HG02798 (cell line): ENCODE results near the gene HMG20B.
"Not testable (repeated sequence)": the region's sequence is repeated elsewhere in the genome, so short reads cannot be mapped to it uniquely, and the experiment has no call there.

ENCODE experiments used
- ATAC-seq: cut with Tn5 transposase; IDR thresholded peaks from one replicate; pipeline ENCODE4 v1.9.1; 2021; ENCODE audit warnings: mild to moderate bottlenecking; ENCODE audit not compliant: unreplicated experiment, poor library complexity

HMG20B gene

GRCh38 chr19:3577723-3578344 is 5.1 kb downstream of the HMG20B start:
- no peak for ATAC-seq

- no peak for ATAC-seq
Measured at GRCh38 chr19:3578390-3578789, 5.6 kb downstream of the HMG20B start.

DNA sequence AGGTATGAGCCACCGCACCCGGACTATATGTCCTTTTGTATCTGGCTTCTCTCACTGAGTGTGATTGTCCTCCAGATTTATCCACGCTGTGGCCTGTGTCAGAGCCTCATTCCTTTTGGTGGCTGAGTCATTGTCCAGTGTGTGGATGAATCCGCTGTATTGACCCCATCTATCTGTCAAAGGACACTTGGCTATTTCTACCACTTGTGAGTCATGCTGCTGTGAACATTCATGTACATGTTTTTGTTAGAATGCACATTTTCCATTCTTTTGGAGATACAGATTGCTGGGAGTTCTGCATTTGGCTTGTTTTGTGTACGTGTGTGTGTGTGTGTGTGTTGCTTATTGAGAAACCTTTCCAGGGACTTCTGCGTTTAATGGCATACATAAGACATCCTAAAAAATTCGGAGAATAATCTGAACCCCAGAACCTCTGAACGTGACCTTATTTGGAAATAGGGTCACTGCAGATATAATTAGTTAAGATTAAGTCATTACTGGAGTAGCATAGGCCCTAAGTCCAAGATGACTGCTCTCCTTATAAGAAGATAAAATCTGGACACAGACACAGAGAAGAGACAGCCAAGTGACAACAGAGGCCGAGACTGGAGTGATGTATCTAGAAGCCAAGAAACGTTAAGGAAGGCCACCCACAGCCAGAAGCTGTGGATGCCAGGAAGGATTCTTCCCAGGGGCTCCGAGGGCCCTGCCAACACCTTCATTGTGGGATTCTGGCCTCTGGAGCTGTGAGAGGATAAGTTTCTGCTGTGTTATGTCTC is 7.6 kb downstream of the HMG20B start:
- no peak for ATAC-seq

DNA sequence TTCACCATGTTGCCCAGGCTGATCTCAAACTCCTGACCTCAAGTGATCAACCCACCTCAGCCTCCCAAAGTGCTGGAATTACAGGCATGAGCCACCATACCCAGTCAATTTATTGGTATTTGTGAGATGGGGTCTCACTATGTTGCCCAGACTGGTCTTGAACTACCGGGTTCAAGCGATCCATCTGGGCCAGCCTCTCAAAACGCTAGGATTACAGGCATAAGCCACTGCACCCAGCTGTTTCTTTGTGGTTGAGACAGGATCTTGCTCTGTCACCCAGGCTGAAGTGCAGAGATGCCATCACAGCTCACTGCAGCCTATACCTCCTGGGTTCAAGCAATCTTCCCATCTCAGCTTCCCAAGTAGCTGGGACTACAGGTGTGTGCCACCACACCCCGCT is 9.0 kb downstream of the HMG20B start:
- ATAC-seq, result not testable (repeated sequence)

DNA sequence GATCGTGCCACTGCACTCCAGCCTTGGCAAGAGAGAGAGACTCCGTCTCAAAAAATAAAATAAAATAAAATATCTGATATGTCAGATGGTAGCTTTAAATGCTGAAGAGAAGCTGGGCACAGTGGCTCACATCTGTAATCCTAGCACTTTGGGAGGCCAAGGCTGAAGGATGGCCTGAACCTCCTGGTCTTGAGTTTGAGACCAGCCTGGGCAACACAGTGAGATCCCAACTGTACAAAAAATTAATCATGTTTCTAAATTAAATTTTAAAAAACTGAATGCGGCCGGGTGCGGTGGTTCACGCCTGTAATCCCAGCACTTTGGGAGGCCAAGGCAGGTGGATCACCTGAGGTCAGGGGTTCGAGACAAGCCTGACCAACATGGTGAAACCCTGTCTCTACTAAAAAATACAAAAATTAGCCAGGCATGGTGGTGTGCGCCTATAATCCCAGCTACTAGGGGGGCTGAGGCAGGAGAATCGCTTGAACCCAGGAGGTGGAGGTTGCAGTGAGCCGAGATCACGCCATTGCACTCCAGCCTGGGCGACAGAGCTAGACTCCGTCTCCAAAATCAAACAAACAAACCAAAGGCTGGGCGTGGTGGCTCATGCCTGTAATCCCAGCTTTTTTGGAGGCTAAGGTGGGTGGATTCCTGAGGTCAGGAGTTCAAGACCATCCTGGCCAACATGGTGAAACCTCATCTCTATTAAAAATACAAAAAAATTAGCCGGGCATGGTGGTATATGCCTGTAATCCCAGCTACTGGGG is 11.5 kb downstream of the HMG20B start:
- ATAC-seq, result not testable (repeated sequence)

DNA sequence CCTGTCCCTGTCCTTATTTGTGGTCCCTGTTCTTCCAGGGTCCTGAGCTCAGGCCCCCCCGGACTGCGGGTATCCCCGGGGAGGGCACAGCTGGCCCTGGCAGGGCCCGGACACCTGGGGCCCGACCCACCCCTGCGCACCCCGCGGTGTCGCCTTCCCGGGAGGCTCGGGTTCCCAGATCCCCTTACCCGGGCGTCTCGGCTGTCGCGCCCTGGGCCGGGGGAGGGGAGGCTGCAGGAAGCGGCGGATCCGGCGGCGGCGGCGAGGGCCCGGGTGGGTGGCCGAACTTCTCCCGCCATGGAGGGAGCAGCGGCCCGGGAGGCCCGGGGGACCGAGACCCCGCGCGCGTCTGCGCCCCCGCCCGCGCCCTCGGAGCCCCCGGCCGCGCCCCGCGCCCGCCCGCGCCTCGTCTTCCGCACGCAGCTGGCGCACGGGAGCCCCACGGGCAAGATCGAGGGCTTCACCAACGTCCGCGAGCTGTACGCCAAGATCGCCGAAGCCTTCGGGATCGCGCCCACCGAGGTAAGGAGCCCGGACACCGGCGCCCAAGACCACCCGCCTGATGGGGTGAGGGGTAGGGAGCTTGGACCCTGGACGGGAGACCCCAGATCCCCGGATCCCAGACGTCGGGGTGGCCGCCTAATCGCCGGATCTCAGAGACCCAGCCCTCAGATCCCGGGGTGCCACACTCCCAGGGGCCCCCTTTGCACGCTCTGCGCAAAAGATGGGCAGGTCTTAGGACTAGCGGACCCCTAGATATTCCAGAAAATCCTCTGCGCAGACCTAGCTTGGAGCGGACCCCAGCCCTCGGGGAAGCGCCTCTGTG is 12.8 kb downstream of the HMG20B start, which contains the start of gene GIPC3:
TSS of gene GIPC3 (plus strand) at position 178 of the 826 bp plus-strand sequence. CDS start at position 298, 120 bp downstream.
- no peak for ATAC-seq

- ATAC-seq, result no peak
Measured at GRCh38 chr19:3586127-3586626, 13.4 kb downstream of the HMG20B start.

DNA sequence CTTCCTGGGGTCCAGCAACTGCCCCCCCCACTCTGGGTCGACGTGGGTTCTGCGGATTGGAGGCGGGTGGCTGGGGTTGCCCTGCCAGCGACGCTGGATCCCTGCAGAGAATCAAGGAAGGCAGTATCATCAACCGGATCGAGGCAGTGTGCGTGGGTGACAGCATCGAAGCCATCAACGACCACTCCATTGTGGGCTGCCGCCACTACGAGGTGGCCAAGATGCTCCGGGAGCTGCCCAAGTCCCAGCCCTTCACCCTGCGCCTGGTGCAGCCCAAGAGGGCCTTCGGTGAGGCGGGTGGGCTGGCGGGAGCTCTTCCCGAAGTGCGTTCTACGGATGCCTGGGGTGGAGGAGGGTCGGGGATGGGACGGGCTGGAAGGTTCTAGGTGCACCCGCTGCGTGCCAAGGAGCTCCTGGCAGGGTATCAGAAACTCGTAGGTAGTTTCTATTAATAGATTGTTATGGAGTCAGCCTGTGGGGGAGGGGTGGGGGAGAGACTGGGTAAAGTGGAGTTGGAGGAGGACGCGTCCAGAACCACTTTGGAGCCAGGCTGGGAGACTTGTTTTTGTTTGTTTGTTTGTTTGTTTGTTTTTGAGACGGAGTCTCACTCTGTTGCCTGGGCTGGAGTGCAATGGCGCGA is 14.1 kb downstream of the HMG20B start:
- ATAC-seq, result no peak

- no peak for ATAC-seq
Measured at GRCh38 chr19:3589439-3589838, 16.7 kb downstream of the HMG20B start.

DNA sequence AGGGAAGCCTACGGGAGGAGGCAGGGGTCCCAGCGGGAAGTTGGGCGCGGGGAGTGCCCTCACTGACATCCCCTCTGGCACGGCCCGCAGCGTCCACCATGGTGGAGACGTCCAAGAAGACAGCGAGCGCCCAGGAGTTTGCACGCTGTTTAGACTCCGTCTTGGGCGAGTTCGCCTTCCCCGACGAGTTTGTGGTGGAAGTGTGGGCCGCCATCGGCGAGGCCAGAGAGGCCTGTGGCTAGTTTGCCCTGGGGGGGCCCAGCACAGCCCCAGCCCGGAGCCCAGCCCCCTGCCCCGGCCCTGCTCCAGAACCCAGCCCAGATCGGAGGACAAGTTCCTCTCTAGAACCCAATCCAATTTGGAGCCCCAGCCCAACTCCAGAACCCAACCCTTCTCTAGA is 17.2 kb downstream of the HMG20B start:
- ATAC-seq, result no peak

GRCh38 chr19:3590991-3591659 is 18.4 kb downstream of the HMG20B start:
- ATAC-seq, result no peak

DNA sequence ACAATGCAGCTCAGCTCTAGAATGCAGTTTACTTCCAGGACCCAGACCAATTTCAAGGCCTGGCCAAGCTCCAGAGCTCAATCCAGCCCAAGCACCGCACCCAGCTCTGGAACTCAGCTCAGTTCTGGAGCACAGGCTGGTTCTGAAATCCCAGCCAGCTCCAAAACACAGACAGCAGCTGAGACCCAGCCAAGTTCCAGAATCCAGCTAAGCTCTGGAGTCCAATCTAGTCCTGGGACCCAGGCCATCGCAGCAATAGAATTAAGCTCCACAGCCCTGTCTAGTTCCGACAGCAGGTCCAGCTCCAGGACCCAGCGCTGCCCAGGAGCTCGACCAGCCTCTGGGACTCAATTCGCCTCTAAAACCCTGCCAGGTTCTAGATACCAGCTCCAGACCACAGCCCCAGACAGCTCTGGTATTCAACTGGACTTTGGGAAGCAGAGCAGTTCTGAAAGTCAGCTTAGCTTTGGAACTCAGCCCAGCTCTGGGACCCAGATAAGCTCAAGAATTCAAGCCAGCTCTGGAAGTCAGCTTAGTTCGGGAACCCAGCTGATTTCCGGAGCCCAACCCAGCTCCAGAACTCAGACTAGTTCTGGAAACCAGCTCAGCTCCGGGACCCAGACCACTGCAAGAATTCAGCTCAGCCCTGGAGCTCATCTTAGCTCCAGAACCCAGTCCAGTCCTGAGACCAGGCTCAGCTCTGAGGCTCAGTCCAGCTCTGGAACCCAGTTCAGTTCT is 19.3 kb downstream of the HMG20B start:
- no peak for ATAC-seq

GRCh38 chr19:3593156-3593555 is 20.4 kb downstream of the HMG20B start:
- no peak for ATAC-seq

- ATAC-seq, result no peak
Measured at GRCh38 chr19:3595521-3596061, 22.8 kb downstream of the HMG20B start.

DNA sequence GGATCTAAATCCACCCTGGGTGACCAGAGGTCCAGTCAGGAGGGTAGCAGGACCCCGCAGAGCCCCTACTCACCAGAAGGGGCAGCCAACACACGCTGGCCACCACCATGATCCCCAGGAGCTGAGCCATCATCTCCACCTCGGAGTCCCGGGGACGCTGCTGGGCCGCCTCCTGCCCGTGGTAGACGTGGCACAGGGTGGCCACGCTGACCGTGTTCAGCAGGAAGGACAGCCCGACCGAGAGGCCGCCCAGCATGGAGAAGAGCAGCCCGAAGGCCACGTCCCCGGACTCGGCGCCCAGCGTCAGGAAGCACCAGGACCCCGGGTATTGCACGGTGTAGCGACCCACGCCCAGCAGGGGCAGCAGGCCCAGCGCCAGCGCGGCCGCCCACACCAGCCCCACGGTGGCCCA is 27.0 kb downstream of the HMG20B start:
- no peak for ATAC-seq

DNA sequence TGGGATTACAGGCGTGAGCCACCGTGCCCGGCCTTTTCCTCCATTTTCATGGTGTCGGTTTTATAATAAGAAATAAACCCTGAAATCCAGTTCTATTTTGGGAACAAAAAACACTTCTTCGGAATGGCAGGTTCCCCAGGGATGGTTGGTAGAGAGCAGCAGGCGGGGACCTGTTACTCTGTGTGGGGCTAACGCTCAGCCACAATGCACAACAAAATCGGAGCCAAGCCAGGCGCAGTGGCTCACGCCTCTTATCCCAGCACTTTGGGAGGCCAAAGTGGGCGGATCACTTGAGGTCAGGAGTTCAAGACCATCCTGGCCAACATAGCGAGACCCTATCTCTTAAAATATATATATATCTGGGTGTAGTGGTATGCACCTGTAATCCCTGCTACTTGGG is 28.3 kb downstream of the HMG20B start:
- no peak for ATAC-seq

- ATAC-seq, result no peak
Measured at GRCh38 chr19:3603121-3603811, 30.5 kb downstream of the HMG20B start.
